Osteocyte (in vitro differentiated cells): ENCODE results near the gene SYT12. TPM values are rescaled to one million over a fixed set of nuclear protein-coding genes. Genes with fewer than 3 reads are reported as not detected.

Experiments used
- DNase-seq: peaks from one replicate; pipeline ENCODE4 v3.0.0; 2021; ENCODE audit warnings: mixed read lengths; ENCODE audit not compliant: unreplicated experiment; ENCODE audit errors: extremely low spot score
- H3K27ac Mint-ChIP-seq: one replicate; pipeline ENCODE4 v1.8.0; 2021; ENCODE audit warnings: mild to moderate bottlenecking, mixed read lengths; ENCODE audit not compliant: unreplicated experiment
- H3K27me3 Mint-ChIP-seq: one replicate; pipeline ENCODE4 v1.8.0; 2021; ENCODE audit warnings: mixed read lengths; ENCODE audit not compliant: unreplicated experiment
- H3K36me3 Mint-ChIP-seq: one replicate; pipeline ENCODE4 v1.8.0; 2021; ENCODE audit warnings: mixed read lengths; ENCODE audit not compliant: unreplicated experiment
- H3K4me1 Mint-ChIP-seq: one replicate; pipeline ENCODE4 v1.8.0; 2021; ENCODE audit warnings: mixed read lengths; ENCODE audit not compliant: unreplicated experiment
- H3K4me3 Mint-ChIP-seq: one replicate; pipeline ENCODE4 v1.8.0; 2021; ENCODE audit warnings: mild to moderate bottlenecking, moderate library complexity, mixed read lengths; ENCODE audit not compliant: unreplicated experiment
- H3K9me3 Mint-ChIP-seq: one replicate; pipeline ENCODE4 v1.8.0; 2021; ENCODE audit warnings: mixed read lengths; ENCODE audit not compliant: unreplicated experiment
- total RNA-seq: library from RNA; stranded (reverse); gene quantifications from 2 replicates; pipeline ENCODE4 v1.2.1, GENCODE V29; 2021
- TF ChIP-seq, protein P1 (sequence below): fragments of 200-600 bp; sonication (generic); IDR thresholded peaks from 2 replicates; pipeline ENCODE4 v1.5.0; 2021; ENCODE audit warnings: antibody characterized with exemption, mild to moderate bottlenecking, moderate library complexity

The SYT12 gene
- total RNA-seq, 1 donor from 2014 or later = 1.7 TPM

DNA sequence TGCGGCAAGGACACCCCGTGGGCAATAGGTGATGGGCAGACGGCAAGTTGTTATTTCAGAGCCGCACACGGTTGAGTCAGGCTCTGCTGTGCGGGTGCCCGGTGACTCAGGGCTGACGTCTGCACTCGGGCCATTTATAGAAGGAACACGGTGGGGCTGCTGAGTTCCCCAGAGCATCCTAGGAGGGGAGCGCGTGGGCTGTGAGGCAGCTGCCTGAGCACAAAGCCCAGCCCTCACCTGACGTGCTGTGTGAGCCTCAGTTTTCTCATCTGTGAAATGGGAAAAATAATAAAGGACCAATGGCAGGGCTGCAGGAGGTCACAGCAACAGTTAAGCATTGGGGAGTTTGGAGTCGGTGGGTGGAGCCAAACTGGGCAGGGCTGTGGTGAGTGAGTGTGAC, 22.4 kb downstream of the SYT12 start:
- Mint-ChIP-seq H3K36me3 (no peaks in the 10 kb centered on the region), H3K27ac (no peak overlapping the region), H3K9me3 (no peaks in the 10 kb centered on the region), H3K4me1 (peaks cover 32% of the 10 kb centered on the region), H3K4me3 (no peak overlapping the region), H3K27me3 (no peaks in the 10 kb centered on the region)
- DNase-seq = no peak
- TF ChIP-seq, protein P1, sequence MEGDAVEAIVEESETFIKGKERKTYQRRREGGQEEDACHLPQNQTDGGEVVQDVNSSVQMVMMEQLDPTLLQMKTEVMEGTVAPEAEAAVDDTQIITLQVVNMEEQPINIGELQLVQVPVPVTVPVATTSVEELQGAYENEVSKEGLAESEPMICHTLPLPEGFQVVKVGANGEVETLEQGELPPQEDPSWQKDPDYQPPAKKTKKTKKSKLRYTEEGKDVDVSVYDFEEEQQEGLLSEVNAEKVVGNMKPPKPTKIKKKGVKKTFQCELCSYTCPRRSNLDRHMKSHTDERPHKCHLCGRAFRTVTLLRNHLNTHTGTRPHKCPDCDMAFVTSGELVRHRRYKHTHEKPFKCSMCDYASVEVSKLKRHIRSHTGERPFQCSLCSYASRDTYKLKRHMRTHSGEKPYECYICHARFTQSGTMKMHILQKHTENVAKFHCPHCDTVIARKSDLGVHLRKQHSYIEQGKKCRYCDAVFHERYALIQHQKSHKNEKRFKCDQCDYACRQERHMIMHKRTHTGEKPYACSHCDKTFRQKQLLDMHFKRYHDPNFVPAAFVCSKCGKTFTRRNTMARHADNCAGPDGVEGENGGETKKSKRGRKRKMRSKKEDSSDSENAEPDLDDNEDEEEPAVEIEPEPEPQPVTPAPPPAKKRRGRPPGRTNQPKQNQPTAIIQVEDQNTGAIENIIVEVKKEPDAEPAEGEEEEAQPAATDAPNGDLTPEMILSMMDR = no peak

DNA sequence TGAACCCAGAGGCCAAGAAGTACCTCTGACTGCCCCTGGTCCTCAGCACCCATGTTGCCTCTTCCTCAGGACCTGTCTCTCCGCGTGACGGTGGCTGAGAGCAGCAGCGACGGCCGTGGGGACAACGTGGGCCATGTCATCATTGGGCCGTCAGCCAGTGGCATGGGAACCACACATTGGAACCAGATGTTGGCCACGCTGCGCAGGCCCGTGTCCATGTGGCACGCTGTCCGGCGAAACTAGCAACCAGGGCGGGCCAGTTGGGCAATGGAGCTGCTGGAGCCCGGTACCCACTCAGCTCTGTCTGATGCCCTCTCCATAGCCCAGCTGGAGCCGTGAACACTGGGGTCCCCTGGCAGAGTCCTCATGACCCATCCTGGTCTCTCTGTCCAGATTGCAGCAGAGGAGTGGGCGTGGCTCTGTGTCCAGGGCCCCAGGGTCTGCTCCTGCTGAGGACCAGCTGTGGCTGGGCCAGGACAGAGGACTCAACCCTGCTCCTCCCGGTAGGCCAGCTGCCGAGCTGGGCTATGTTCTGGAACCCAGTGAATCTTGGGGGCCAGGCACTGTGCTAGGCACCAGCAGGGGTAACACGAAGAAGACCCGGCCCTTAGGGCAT, 25.7 kb downstream of the SYT12 start:
- H3K4me1 Mint-ChIP-seq = peaks cover 20% of the 10 kb centered on the region

DNA sequence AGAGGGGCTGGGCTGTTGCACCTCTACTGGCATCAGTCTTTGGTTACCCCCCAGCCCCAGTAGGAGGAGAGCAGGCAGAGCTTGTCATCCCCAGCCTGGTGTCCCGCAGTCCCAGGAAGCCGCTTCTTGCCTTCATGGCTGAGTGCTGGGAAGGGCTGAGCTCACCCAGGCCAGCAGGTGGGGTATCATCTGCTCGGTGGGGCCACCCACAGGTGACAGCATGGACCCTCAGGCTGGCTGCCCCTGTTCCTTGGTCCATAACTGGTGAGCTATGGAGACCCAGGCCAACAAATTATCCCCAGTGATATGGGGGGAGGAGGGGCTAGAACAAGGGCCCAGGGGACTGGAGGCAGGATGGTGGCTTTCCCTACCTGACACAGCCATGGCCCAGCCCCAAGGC, 27.2 kb downstream of the SYT12 start:
- TF ChIP-seq, protein P1 = no peak
- Mint-ChIP-seq H3K9me3 (no peaks in the 10 kb centered on the region), H3K4me1 (peaks cover 15% of the 10 kb centered on the region), H3K27ac (no peak overlapping the region), H3K36me3 (no peaks in the 10 kb centered on the region), H3K27me3 (no peaks in the 10 kb centered on the region), H3K4me3 (no peak overlapping the region)
- DNase-seq = no peak

More for the DNA sequence above, 25.7 kb downstream of the SYT12 start:
- TF ChIP-seq, protein P1 = no peak
- no peaks in the 10 kb centered on the region for H3K9me3 Mint-ChIP-seq
- no peak overlapping the region for H3K27ac Mint-ChIP-seq
- DNase-seq = no peak
- no peaks in the 10 kb centered on the region for H3K27me3 Mint-ChIP-seq
- no peaks in the 10 kb centered on the region for H3K36me3 Mint-ChIP-seq
- H3K4me3 Mint-ChIP-seq = no peak overlapping the region

DNA sequence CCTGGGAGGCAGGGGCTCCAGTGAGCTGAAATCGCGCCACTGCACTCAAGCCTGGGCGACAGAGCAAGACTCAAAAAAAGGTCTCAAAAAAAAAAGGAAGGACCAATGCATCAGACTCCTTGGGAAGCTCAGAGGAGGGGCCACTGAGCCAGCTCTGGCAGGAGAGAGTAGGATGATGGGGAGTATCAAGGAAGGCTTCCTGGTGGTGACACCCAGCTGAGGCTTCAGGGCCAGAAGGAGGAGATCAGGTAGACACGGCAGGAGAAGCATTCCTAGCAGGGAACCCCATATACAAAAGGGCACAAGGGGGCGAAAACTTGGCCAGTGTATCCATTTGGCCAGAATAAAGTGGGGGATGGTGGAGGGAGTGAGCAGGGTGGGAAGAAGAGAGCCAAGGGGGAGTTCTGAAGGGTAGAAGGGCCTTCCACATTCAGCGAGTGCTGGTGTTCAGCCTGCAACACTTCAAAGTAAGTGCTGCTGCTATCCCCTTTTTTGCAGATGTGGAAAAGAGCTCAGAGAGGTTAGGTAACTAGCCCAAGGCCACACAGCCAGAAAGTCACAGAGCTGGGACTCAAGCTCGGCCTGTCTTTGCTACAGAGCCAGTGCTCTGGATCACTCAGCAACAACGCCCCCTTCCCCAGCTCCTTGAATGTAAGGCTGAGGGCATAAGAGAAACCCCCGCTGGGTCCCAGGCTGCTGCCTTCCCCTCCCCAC, 28.4 kb downstream of the SYT12 start:
- no peaks in the 10 kb centered on the region for H3K27me3 Mint-ChIP-seq
- H3K4me3 Mint-ChIP-seq = no peak overlapping the region
- H3K36me3 Mint-ChIP-seq = no peaks in the 10 kb centered on the region
- no peak overlapping the region for H3K27ac Mint-ChIP-seq
- no peak for DNase-seq
- TF ChIP-seq, protein P1 = no peak
- no peaks in the 10 kb centered on the region for H3K9me3 Mint-ChIP-seq
- peaks cover 15% of the 10 kb centered on the region for H3K4me1 Mint-ChIP-seq

DNA sequence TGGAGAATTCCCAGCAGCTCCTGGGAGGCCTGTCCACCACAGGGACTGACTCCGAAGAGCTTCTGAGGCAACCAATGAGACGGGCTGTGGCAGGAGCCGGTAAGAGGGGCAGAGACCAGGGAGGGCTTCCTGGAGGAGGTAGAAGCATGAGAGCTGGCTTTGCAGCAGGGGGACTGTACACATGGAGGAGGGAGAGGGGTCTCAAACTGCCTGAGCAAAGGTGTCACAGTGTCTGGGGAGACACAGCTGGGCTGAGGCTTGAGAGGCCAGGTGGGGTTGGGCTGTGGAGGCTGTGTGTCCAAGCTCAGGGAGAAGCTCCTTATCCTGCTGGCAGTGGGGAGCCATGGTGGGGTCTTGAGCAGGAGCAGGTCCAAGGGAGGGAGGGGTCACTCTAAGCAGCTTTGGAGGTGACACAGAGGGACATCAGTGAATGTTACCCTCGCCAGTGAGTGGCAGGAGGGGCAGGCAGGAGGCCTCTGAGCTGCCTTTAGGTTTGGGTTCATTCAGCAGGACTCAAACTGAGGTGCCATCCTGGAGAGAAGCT, 29.1 kb downstream of the SYT12 start:
- Mint-ChIP-seq H3K27ac (no peak overlapping the region), H3K9me3 (no peaks in the 10 kb centered on the region), H3K27me3 (no peaks in the 10 kb centered on the region), H3K36me3 (no peaks in the 10 kb centered on the region), H3K4me1 (peaks cover 17% of the 10 kb centered on the region), H3K4me3 (no peak overlapping the region)
- TF ChIP-seq, protein P1 = no peak
- no peak for DNase-seq
